GM23338 (cell line): ENCODE measurements around the gene CCDC93.

Source experiments
- CREB1 ChIP-seq: fragments of 250-450 bp; sonication (Bioruptor Pico); IDR thresholded peaks from 2 replicates; pipeline ENCODE4 v1.5.0; 2020; ENCODE audit warnings: low read depth, mild to moderate bottlenecking, moderate library complexity
- EZH2 ChIP-seq: fragments of 200-600 bp; sonication (generic); IDR thresholded peaks from one replicate; pipeline ENCODE4 v1.8.0; 2017; ENCODE audit warnings: antibody characterized with exemption, mild to moderate bottlenecking, low read depth; ENCODE audit not compliant: unreplicated experiment
- EZH2phosphoT487 ChIP-seq: fragments of 200-600 bp; sonication (generic); IDR thresholded peaks from one replicate; pipeline ENCODE4 v1.8.1; 2018; ENCODE audit warnings: antibody characterized with exemption; ENCODE audit not compliant: unreplicated experiment
- POLR2AphosphoS5 ChIP-seq: IDR thresholded peaks from 2 replicates; pipeline ENCODE4 v1.6.1; 2016; ENCODE audit warnings: antibody characterized with exemption, low read depth
- STAT1 ChIP-seq: IDR thresholded peaks from one replicate; pipeline ENCODE4 v1.6.1; 2016; ENCODE audit warnings: antibody characterized with exemption; ENCODE audit not compliant: unreplicated experiment
- TF ChIP-seq, protein P1 (sequence below): IDR thresholded peaks from one replicate; pipeline ENCODE4 v1.6.1; 2018; ENCODE audit warnings: antibody characterized with exemption; ENCODE audit not compliant: unreplicated experiment
- TF ChIP-seq, protein P2 (sequence below), 2 experiments: fragments of 200-600 bp in 1 of 2; sonication (generic) in 1 of 2; conservative IDR thresholded peaks; 2 replicates each; pipeline versions ENCODE4 v1.5.1 to v1.6.1; 2016 to 2017; ENCODE audit warnings: antibody characterized with exemption in 2 of 2, low read depth in 2 of 2, mild to moderate bottlenecking in 2 of 2, moderate library complexity in 1 of 2
- TF ChIP-seq, protein P3 (sequence below): IDR thresholded peaks from 2 replicates; pipeline ENCODE4 v1.6.1; 2016; ENCODE audit warnings: antibody characterized with exemption

DNA sequence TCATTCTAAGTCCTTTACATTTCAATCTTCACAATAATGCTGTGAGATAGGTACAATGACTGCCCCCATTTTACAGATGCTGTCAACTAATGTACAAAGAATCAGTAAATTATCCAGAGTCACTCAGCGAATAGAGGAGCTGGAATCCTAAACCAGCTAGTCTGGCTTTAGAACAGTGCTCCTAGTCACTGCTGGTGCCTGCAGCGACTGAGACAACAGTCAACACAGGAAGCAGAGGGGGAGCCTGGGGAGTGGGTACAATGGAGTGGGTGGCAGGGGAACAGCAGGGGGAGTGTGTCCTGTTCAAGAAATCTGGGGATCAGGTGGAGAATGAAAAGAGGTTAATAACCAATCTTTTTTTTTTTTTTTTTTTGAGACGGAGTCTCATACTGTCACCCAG is 37.3 kb downstream of the CCDC93 start:
- TF ChIP-seq, protein P1, sequence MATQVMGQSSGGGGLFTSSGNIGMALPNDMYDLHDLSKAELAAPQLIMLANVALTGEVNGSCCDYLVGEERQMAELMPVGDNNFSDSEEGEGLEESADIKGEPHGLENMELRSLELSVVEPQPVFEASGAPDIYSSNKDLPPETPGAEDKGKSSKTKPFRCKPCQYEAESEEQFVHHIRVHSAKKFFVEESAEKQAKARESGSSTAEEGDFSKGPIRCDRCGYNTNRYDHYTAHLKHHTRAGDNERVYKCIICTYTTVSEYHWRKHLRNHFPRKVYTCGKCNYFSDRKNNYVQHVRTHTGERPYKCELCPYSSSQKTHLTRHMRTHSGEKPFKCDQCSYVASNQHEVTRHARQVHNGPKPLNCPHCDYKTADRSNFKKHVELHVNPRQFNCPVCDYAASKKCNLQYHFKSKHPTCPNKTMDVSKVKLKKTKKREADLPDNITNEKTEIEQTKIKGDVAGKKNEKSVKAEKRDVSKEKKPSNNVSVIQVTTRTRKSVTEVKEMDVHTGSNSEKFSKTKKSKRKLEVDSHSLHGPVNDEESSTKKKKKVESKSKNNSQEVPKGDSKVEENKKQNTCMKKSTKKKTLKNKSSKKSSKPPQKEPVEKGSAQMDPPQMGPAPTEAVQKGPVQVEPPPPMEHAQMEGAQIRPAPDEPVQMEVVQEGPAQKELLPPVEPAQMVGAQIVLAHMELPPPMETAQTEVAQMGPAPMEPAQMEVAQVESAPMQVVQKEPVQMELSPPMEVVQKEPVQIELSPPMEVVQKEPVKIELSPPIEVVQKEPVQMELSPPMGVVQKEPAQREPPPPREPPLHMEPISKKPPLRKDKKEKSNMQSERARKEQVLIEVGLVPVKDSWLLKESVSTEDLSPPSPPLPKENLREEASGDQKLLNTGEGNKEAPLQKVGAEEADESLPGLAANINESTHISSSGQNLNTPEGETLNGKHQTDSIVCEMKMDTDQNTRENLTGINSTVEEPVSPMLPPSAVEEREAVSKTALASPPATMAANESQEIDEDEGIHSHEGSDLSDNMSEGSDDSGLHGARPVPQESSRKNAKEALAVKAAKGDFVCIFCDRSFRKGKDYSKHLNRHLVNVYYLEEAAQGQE, result no peak
- TF ChIP-seq, protein P2, sequence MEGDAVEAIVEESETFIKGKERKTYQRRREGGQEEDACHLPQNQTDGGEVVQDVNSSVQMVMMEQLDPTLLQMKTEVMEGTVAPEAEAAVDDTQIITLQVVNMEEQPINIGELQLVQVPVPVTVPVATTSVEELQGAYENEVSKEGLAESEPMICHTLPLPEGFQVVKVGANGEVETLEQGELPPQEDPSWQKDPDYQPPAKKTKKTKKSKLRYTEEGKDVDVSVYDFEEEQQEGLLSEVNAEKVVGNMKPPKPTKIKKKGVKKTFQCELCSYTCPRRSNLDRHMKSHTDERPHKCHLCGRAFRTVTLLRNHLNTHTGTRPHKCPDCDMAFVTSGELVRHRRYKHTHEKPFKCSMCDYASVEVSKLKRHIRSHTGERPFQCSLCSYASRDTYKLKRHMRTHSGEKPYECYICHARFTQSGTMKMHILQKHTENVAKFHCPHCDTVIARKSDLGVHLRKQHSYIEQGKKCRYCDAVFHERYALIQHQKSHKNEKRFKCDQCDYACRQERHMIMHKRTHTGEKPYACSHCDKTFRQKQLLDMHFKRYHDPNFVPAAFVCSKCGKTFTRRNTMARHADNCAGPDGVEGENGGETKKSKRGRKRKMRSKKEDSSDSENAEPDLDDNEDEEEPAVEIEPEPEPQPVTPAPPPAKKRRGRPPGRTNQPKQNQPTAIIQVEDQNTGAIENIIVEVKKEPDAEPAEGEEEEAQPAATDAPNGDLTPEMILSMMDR (conservative IDR thresholded peaks at IDR 0.05; ENCODE audit: low read depth in 2 of 2), result no peak
- no peak for TF ChIP-seq EZH2phosphoT487
- TF ChIP-seq POLR2AphosphoS5, result no peak
- TF ChIP-seq CREB1, result no peak
- no peak for TF ChIP-seq EZH2
- TF ChIP-seq, protein P3, sequence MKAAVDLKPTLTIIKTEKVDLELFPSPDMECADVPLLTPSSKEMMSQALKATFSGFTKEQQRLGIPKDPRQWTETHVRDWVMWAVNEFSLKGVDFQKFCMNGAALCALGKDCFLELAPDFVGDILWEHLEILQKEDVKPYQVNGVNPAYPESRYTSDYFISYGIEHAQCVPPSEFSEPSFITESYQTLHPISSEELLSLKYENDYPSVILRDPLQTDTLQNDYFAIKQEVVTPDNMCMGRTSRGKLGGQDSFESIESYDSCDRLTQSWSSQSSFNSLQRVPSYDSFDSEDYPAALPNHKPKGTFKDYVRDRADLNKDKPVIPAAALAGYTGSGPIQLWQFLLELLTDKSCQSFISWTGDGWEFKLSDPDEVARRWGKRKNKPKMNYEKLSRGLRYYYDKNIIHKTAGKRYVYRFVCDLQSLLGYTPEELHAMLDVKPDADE, result no peak
- no peak for TF ChIP-seq STAT1
